Activated CD8-positive, alpha-beta T cell treated with anti-CD3 and anti-CD28 coated beads for 36 hours (primary cell): ENCODE results near the gene ANK3. TPM values are rescaled to one million over a fixed set of nuclear protein-coding genes. Genes with fewer than 3 reads are reported as not detected.

Source experiments
- ATAC-seq: fragments of 200-7000 bp; cut with Tn5 transposase; one replicate; pipeline ENCODE4 v1.10.0; 2021; ENCODE audit warnings: mild to moderate bottlenecking, moderate library complexity
- CTCF ChIA-PET: fragments of 350-600 bp; sonication (Branson Sonifier 250); formaldehyde crosslinking; loops from one replicate; lab custom pipeline; 2021; ENCODE audit warnings: antibody characterized with exemption; lab: Charles Lee
- POLR2A ChIA-PET: fragments of 350-600 bp; sonication (Branson Sonifier 250); formaldehyde crosslinking; loops from one replicate; lab custom pipeline; 2021; ENCODE audit warnings: antibody characterized with exemption; lab: Charles Lee
- DNase-seq: peaks from one replicate; pipeline ENCODE4 v3.0.0-alpha.2; 2020
- H3K27ac Mint-ChIP-seq: one replicate; pipeline ENCODE4 v1.8.0; 2021; ENCODE audit warnings: mild to moderate bottlenecking, mixed read lengths
- H3K27me3 Mint-ChIP-seq: one replicate; pipeline ENCODE4 v1.8.0; 2021; ENCODE audit warnings: mixed read lengths
- H3K36me3 Mint-ChIP-seq: one replicate; pipeline ENCODE4 v1.8.0; 2021; ENCODE audit warnings: low read depth, mixed read lengths
- H3K4me1 Mint-ChIP-seq: one replicate; pipeline ENCODE4 v1.8.0; 2021; ENCODE audit warnings: low read depth, mixed read lengths
- H3K4me3 Mint-ChIP-seq: one replicate; pipeline ENCODE4 v1.8.0; 2021; ENCODE audit warnings: mild to moderate bottlenecking, moderate library complexity, mixed read lengths
- H3K9me3 Mint-ChIP-seq: one replicate; pipeline ENCODE4 v1.8.0; 2021; ENCODE audit warnings: mixed read lengths
- CTCF ChIP-seq: fragments of 200-600 bp; IDR thresholded peaks from one replicate; pipeline ENCODE4 v1.8.0; 2022; ENCODE audit warnings: antibody characterized with exemption, mild to moderate bottlenecking
- intact Hi-C: fragments of 100-400 bp; cut with micrococcal nuclease; formaldehyde crosslinking; loops from one replicate; pipeline ENCODE4 v1.10.0; 2022
- total RNA-seq, 2 experiments: library from RNA; stranded (reverse); gene quantifications; one replicate each; pipeline ENCODE4 v1.2.3, GENCODE V29; 2021

ANK3 gene
- total RNA-seq, 2 experiments from 2014 or later, result 10.3 to 12.0 TPM

DNA sequence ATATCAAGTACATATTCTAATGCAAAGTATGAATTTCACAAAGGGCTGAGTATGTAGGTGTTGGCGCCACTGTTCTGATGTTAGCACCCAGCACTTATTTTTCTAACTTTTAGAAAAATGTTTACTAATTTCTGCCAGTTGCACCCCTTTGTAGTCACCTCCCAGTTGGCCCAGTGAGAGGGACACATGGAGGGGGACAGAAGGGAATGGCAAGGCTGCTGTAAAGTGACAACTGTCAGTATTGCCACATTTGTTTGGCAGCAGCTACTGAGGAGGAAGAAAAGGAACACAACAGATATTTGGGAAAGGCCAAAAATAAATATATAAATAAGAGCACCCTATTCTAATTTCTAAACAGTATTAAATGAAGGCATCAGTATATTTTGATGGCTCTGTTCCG, 57.3 kb downstream of the ANK3 start:
- Mint-ChIP-seq H3K27ac (no peak overlapping the region), H3K9me3 (peaks cover 4% of the 10 kb centered on the region), H3K36me3 (no peaks in the 10 kb centered on the region), H3K4me3 (no peak overlapping the region), H3K27me3 (no peaks in the 10 kb centered on the region), H3K4me1 (no peaks in the 10 kb centered on the region)
- intact Hi-C loops, result no loop called here
- no peak for DNase-seq
- POLR2A ChIA-PET, result no interaction called here
- no peak for TF ChIP-seq CTCF
- CTCF ChIA-PET, result no interaction called here
- ATAC-seq, result no peak

- ChIA-PET CTCF (no interaction called here), POLR2A (no interaction called here)
- no peak overlapping the region for H3K4me3 Mint-ChIP-seq
Measured at GRCh38 chr10:60331886-60332285, 57.8 kb downstream of the ANK3 start.

GRCh38 chr10:60323162-60323561, 66.5 kb downstream of the ANK3 start:
- Mint-ChIP-seq H3K4me1 (no peaks in the 10 kb centered on the region), H3K27me3 (peaks cover 2% of the 10 kb centered on the region), H3K36me3 (no peaks in the 10 kb centered on the region), H3K9me3 (no peaks in the 10 kb centered on the region), H3K4me3 (no peak overlapping the region), H3K27ac (no peak overlapping the region)
- POLR2A ChIA-PET, result no interaction called here
- no peak for TF ChIP-seq CTCF
- intact Hi-C loops, result no loop called here
- DNase-seq, result no peak
- no peak for ATAC-seq
- CTCF ChIA-PET, result no interaction called here

More at GRCh38 chr10:60331886-60332285, 57.8 kb downstream of the ANK3 start:
- Mint-ChIP-seq H3K9me3 (peaks cover 4% of the 10 kb centered on the region), H3K36me3 (no peaks in the 10 kb centered on the region), H3K27ac (no peak overlapping the region), H3K27me3 (no peaks in the 10 kb centered on the region), H3K4me1 (no peaks in the 10 kb centered on the region)
- DNase-seq, result no peak
- no peak for TF ChIP-seq CTCF
- intact Hi-C loops, result no loop called here
- no peak for ATAC-seq

DNA sequence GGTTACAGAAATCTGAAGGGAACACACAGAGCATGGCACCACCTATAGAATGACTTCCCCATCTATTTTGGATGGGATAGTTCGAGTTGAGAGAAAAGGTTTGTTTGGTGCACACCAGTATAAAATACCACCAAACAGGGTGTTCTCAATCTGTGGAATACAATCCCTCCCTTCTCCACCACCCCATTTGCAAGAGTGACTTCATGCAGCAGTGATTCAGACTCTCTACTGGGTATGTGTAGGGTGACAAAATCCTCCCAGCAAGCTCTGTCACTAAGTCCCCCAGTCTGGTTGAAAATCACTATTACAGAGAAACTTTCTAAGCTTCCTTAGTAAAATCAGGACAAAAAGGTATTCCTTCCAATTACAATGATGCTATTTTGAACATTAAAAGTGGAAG, 69.0 kb downstream of the ANK3 start:
- Mint-ChIP-seq H3K9me3 (no peaks in the 10 kb centered on the region), H3K27me3 (peaks cover under 1% of the 10 kb centered on the region), H3K4me3 (no peak overlapping the region), H3K4me1 (no peaks in the 10 kb centered on the region), H3K36me3 (no peaks in the 10 kb centered on the region), H3K27ac (no peak overlapping the region)
- POLR2A ChIA-PET, result no interaction called here
- no peak for TF ChIP-seq CTCF
- ATAC-seq (no peak), DNase-seq (no peak)
- CTCF ChIA-PET, result no interaction called here
- intact Hi-C loops, result no loop called here

DNA sequence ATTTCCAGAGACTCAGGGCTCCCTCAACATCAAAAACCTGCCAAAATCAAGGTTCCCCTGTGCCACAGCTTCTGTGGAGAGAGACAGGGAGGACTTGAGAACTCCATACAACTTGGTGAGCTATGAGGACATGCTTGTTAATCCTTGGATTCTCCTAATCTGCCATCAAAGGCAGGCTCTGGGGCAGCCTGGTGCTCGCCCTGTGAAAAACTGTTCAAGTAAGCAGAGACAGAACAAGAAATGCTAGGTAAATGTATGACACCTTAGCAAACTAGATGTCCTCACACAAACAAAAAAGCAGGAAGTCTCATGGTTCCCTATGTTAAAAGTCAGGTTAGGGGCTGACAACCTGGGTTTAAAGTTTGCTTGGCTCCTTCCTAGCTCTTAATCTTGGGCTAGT, 73.6 kb downstream of the ANK3 start:
- TF ChIP-seq CTCF, result no peak
- Mint-ChIP-seq H3K4me3 (no peak overlapping the region), H3K27ac (no peak overlapping the region), H3K4me1 (peaks cover 8% of the 10 kb centered on the region), H3K27me3 (no peaks in the 10 kb centered on the region), H3K9me3 (no peaks in the 10 kb centered on the region), H3K36me3 (no peaks in the 10 kb centered on the region)
- POLR2A ChIA-PET, result no interaction called here
- CTCF ChIA-PET, result interaction anchor here (1.3 kb wide), 1 partner anchor 11 kb away, joined by 3 read pairs; no protein-coding TSS in a partner anchor
- ATAC-seq, result no peak
- intact Hi-C loops, result no loop called here
- no peak for DNase-seq
